AG20443 (cell line): ENCODE measurements around the gene ALOX5AP.

Experiments used
- DNase-seq: peaks from one replicate; pipeline ENCODE4 v3.0.0; 2012; ENCODE audit warnings: low spot score, mixed read lengths

The ALOX5AP gene

GRCh38 chr13:30735025-30735871 is at the start of gene ALOX5AP:
Gene ALOX5AP, plus strand, starts transcription at chr13:30735543. Its CDS starts 63 bp downstream, at chr13:30735606.
- no peak for DNase-seq

DNA sequence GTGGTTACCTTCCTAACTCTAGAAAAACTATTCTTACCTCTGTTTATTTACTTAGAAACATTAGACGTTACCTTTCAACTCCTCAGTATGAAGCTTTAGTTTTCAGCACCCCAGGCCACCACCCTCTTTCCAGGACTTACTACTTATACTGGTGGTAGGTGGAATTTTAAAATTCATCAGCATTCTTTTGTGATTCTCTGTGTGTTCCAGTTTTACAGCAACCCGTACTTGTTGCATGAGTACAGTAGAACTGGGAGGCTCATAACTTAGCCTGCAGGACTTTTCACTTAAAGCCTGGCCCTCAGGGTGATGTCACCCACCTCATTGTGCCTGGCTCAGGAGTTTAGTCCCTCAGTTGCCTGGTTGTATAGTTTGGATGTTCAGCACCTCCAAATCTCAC is 49.4 kb upstream of the ALOX5AP start:
- DNase-seq, result no peak

DNA sequence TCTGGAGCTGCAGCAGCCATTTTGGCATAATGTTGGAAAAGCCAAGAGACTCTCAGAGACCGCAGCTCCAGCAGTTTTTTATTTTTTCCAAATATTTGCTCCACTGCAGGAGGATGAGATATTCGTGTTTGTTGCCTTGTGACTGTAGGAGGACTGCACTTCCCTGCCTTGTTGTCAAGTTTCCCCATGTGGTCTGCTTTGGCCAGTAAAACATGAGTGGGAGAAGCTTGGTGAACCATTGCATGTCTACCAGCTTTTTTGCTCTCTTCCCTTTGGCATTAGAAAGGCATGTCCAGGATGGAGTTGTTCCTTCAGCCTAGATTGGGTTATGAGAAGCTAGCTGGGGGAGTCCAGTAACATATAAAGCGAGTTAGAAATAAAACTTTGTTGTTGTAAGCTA is 47.7 kb upstream of the ALOX5AP start:
- no peak for DNase-seq

DNA sequence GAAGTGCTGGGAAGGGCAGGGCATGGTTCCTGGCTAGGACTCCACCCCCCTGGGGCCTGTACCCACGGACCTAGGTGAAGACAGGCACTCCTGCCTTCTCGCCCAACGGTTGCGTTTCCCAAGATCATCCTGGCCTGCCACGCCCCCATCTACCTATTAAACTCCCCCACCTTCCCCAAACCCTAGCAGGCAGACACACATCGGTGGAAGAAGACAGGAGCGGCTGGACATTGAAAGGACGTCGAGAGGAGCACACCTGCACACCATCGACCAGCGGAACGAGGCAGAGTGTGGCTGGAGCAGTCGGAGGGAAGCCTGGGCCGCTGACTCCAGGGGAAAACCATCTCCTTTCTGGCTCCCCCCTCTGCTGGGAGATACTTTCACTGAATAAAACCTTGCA is 45.6 kb upstream of the ALOX5AP start:
- no peak for DNase-seq

DNA sequence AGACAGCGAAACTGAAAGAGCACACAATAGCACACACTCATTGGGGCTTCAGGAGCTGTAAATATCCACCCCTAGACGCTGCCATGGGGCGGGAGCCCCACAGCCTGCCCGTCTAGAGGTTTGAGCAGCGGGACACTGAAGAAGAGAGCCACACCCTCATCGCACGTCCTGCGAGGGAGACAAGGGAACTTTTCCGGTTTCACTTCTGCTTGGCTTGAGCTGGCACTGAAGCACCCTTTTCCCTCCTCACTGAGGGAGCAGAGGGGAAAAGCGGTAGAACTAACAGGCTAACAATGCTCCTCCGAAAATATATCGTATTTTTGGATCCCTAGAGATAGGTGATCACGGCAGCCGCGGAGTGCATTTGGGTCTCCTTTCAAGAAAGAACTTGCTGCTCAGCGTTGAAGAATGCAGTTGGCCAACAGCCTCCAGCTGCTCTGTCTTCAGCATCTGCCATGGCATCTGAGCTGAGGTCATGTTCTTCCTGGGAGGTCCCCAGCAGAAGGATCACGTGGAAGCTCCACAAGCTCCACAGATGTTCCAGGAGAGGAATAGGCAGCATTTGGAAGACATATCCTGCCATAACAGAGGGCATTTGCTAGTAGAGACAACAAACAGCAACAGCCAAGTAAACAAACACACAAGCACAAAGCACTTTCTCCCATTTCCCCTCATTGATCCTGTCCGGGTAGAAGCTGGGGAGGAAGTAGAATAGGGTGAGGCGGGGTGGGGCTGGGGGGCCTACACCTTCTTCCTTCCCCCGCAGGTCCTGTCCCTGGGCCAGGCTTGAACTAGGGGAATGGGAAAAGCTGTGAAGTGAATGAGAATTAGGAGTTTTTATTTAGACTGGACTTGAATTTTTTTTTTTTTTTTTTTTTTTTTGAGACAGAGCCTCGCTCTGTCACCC is 44.8 kb upstream of the ALOX5AP start:
- DNase-seq, result peak; percentile 90

- no peak for DNase-seq
Observed at GRCh38 chr13:30692113-30692512, 43.2 kb upstream of the ALOX5AP start.

DNA sequence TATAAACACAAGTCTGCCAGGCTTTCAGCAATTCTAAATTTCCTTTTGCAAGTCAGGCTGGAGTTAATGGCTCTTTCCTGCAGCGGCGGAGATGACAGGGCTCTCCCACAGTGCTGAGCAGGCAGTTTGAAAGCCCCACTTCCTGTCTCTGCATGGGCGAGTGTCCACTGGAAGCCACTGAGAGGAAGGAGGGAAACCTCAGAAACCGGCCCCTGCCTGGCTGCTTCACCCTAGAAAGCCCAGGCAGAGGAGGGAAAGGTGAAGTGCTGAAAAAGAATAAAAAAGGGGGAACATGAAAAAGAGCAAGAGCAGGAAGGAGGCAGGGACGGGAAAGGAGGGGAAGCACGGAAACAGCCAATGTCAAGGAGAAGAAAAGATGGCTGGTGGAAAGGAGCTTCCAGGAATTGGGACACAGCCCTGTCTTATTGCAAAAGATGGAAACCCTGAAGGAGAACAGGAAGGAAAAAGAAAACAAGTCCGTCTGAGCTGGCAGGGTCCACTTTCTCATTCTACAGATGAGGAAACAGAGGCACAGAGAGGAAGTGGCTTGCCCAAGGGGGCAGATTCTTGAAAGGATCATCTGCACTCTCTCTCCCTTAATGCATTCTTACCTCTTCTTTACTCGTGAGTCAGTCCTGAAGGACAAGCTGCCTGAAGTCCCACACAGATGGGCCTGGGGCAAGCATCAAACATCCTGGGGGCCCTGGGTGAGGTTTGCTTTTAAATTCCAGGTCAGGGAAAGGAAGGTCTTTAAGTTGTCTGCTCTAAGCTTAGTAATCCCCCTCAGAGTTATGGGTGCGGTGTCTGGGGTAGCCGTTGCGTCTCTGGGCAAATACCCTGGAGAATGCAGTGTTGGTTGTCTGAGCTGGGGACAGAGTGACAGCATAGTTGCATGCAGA is 38.8 kb upstream of the ALOX5AP start:
- no peak for DNase-seq

DNA sequence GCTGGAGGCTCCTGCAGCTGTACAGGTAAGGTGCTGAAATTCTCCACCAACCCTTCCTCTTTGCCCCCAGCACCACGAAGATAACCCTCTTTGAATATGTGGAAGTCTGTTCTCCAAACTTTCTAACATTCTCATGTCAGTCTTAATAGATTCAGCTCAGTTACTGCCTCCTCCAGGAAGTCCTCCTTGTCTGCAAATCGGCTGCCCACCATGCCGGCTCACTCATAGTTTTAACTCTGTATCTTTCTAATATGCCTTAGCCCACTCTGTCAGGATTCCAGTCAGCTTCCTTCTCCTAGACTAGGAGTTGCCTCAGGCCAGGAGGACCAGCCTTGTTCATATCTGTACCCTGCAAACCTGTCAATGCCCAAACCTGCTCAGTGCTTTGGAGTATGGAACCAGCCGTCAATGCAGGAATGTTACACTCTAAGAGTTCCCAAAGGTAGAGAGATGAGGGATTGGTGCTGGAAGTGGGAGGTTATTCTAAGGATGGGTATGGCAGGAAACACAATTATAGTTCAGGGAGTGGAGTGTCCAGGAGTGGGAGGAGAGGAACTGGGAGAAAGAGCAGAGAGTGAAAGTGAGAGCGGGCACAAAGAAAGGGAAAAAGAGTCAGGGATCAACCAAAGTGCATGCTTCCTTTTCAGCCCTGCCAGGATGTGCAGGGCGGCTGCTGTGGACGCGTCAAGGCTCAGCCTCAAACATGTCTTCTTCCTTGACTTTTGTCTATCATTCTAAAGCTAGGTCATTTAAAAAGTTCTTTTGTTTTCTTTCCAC is 38.0 kb upstream of the ALOX5AP start:
- DNase-seq, result no peak

DNA sequence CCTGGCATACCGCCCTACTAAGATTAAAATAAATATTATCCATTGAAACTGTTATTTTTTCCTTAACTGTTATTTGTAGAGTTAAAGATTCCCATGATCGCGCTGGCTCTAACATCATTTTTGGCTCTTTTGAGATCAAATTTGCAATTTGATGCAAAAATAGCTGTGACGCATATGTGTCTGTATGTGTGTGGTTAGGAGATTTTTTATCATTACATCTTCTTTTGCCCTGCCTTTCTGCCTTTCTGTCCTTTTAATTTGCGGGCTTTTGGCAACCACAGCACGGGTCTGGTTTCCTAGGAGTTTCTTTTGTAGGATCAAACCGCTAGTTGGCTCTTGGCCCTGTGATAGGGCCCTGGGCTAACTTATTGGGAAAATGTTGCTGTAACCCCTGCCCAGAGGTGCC is 37.3 kb upstream of the ALOX5AP start:
- DNase-seq, result peak; percentile 68

- DNase-seq, result no peak
Observed at GRCh38 chr13:30698488-30699005, 36.8 kb upstream of the ALOX5AP start.

GRCh38 chr13:30700364-30700763 is 35.0 kb upstream of the ALOX5AP start:
- no peak for DNase-seq

GRCh38 chr13:30702006-30702405 is 33.3 kb upstream of the ALOX5AP start:
- DNase-seq, result no peak

GRCh38 chr13:30704596-30704995 is 30.7 kb upstream of the ALOX5AP start:
- no peak for DNase-seq

DNA sequence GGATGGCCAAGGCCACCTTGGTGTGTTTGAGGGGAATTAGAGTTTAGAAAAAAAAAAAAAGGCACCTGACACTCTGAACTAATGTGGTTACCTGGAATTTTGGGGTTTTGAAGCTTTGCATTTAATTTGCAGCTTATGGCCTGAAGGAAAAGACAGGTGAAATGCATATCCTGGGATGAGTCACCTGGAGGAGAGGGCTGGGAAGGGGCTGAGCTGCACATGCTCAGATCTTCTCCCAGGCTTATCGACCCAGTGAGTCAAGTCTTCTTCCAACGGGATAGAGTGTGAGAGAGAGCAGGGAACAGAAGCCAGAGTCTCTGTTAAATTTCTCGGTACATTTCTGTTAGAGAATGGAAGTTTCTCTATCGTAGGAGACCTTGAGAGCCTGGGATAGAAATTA is 29.7 kb upstream of the ALOX5AP start:
- DNase-seq, result no peak

DNA sequence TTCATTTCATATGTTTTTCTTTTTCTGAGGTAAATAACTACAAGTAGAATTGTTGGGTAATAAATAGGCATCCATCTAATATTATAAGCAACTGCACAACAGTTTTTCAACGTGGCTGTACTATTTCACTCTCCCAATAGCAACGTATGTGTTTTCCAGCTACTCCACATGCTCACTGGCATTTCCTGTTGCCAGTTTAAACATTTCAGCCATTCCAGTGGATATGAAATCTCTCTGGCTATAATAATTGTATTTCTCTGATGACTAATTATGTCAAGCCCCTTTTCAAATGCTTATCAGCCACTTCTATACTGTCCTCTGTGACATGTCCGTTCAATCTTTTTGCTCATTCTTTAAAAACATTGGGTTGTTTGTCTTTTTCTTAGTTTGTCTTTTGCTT is 26.8 kb upstream of the ALOX5AP start:
- DNase-seq, result no peak

DNA sequence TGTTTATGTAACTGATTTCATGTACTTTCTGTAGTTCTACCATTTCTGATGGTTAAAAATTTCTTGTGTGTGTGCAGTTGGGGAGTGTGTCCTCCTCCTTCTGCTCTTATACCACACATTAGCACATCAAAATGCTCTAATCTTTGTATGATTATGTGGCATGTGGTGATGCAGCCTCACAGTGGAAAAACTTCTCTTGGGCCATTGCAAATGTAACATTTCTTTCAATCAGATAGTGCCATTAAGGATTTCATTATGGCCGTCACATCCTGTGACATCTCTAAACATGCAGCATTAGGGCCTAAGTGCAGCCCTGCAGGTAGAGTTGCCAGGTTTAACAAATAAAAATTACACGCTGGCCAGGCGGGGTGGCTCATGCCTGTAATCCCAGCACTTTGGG is 24.9 kb upstream of the ALOX5AP start:
- DNase-seq, result no peak

DNA sequence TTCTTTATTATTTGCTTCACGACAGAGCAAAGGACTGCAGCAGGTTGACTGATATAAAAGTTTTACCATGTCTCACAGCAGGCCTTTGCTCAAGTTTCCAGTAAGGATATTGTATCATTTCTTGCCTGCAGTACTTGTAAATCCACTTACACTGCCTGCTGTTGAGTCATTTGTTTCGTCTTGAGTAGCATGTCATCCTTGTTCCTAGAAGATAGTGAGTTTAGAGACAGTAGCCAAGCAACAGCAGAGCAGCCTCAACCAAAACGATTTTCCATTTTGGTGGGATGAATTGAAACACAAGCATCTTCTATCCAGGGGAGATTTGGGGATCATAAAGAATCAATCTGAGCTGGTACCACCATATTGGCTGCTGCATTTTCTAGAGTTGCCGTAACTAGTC is 24.0 kb upstream of the ALOX5AP start:
- DNase-seq, result no peak

- DNase-seq, result no peak
Observed at GRCh38 chr13:30711837-30712236, 23.5 kb upstream of the ALOX5AP start.

- no peak for DNase-seq
Observed at GRCh38 chr13:30712536-30713532, 22.5 kb upstream of the ALOX5AP start.
